Spleen (tissue), 7 donors: ENCODE data around the gene PYGO2.

Experiments used
- CTCF ChIP-seq, 11 experiments: fragments of 200-600 bp in 7 of 11; fragments of 450-650 bp in 4 of 11; sonication (generic) in 4 of 11; IDR thresholded peaks in 8 of 11; conservative IDR thresholded peaks in 3 of 11; 1 replicate in 7 of 11; 2 replicates in 4 of 11; pipeline versions ENCODE4 v1.4.0 to v1.8.0; 2016 to 2021; ENCODE audit warnings: antibody characterized with exemption in 11 of 11, inconsistent platforms in 4 of 11, mild to moderate bottlenecking in 1 of 11
- POLR2A ChIP-seq, 3 donors: fragments of 450-650 bp; IDR thresholded peaks; one replicate each; pipeline ENCODE4 v1.5.1; 2017; ENCODE audit warnings: antibody characterized with exemption in 3 of 3, mild to moderate bottlenecking in 1 of 3
- donor health status: DM: no; HTN: no; CAD: no; lungs with moderate emphysema.
- donor health status: DM: no; HTN: no; CAD: no.
- donor health status: DM: no; HTN: no; CAD: no.

GRCh38 chr1:155003766-155004351, 42.3 kb upstream of the PYGO2 start:
- TF ChIP-seq CTCF (IDR thresholded peaks at IDR 0.05 in 8 of 11, conservative IDR thresholded peaks at IDR 0.05 in 3 of 11) = no peak
- TF ChIP-seq POLR2A (IDR thresholded peaks at IDR 0.05) = no peak
